ENCODE measurements around the gene POFUT2.

The POFUT2 gene

DNA sequence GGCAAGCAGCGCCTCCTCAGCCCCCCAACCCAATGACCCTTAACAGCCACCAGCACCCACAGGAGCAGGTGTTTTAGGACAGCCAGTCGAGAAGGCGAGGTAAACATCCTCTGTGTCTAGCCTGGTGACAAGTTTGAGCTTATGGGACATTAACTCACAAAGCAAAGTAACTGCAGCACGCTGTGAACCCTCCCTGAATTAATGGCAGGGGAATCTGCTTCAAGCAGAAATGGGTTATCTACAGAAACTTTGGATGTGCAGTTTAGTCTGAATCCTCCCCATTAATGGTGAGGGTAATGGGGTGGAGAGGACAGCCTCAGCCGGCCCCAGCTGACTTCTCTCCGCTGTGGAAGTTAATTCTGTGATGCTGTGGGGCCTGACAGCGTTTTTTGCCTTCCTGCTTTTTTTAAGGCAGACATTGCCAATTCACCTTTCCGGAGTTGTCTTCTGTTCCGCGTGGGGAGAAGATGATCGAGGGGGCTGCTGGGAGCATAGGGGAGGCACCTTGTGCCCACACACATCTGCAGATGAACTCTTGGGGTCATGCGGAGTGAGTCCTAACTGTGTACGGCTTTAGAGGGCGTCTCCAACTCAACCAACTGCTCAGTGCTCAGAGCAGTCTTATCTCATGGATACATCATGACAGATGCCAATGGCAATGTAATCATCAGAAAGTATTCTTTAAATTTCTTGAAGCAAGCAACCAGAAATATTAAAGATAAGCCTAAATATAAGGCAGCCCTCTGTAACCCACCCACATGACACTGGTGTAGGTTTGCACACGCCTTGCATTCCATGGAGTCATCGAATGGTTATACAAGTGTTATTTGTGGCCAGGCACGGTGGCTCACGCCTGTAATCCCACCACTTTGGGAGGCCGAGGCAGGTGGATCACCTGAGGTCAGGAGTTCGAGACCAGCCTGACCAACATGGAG, 41.0 kb downstream of the POFUT2 start:
- no peak for DNase-seq

- no peak for DNase-seq
These were observed 42.8 kb downstream of the POFUT2 start for GRCh38 chr21:45244799-45245340.

GRCh38 chr21:45243603-45244002, 44.1 kb downstream of the POFUT2 start:
- DNase-seq: no peak

DNA sequence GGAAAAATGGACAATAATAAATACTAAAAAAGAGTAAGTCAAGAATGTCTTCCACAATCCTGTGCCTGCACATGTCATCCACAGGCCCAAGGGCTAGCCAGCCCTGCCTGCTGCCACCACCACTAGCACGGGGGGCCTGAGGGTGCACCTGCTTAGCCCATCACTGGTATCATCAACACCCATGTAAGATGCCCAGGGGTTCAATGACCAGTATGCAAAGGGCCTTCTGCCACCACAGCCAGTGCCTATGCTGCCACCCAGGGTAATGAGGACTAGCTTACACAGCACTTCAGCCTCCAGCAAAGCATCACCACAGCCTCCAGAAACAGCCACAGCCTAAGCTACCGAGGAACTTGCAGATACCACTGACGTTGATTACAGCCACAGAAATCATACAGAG, 46.3 kb downstream of the POFUT2 start:
- DNase-seq: no peak

GRCh38 chr21:45237401-45237800, 50.3 kb downstream of the POFUT2 start:
- no peak for DNase-seq

GRCh38 chr21:45236481-45236880, 51.2 kb downstream of the POFUT2 start:
- DNase-seq: no peak

GRCh38 chr21:45235488-45235887, 52.2 kb downstream of the POFUT2 start:
- no peak for DNase-seq

- no peak for DNase-seq
These were observed 52.7 kb downstream of the POFUT2 start for GRCh38 chr21:45234965-45235364.

DNA sequence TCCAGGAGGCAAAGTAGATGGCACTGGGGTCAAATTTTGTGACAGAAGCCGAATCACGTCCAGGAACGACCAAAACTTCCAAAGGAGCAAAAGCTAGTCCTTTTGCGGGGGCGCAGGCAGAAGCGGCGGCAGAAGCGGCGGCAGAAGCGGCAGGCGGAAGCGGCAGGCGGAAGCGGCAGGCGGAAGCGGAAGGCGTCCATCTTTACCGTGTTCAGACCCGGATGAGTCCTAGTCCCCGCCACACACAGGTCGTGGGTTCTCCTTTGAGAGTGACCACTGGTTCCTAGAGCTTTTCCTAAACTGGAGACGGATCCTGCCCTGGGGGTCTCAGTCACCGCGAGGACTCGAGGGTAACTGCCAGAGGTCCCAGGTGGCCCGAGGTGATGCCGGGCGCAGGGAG, 53.6 kb downstream of the POFUT2 start:
- DNase-seq: no peak

DNA sequence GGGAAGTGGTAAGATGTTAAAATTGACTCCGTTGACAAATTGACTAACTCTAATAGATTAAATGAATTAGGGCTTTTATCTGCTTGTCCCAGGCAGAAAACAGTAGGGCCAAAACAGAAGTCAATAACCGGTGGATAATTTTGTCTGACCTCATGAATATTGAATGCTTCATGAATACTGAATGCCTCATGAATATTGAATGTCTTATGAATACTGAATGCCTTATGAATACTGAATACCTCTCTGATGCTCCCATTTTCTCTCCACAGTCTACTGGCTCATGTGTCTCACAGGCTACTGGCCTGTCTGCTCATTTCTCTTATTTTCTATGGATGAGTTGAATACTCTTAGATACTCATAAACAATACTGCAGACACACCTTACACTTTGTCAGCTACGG, 56.0 kb downstream of the POFUT2 start:
- no peak for DNase-seq

GRCh38 chr21:45228656-45229240, 58.9 kb downstream of the POFUT2 start:
- no peak for DNase-seq

DNA sequence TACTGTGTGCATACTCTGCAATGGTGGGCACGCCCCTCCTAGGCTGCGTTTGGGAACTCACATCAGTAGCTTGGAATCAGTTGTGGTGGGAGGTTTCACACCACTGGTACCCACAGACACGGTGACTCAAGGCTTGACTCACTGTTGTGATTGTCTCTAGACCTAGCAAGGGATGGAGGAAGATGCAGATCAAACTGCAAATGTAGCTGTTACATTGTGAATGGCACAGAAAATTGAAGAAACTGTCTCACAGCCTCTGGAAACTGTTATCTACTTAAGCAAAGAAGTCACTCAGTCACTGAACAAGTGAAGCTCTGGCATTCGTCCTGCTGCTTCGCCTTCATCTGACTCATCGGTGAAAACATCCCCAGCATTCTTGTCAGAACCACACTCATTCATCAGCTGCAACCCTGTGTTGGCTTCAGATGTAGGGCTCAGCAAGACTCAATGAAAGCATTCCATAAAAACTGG, 59.5 kb downstream of the POFUT2 start:
- DNase-seq: peak; percentile 99

DNA sequence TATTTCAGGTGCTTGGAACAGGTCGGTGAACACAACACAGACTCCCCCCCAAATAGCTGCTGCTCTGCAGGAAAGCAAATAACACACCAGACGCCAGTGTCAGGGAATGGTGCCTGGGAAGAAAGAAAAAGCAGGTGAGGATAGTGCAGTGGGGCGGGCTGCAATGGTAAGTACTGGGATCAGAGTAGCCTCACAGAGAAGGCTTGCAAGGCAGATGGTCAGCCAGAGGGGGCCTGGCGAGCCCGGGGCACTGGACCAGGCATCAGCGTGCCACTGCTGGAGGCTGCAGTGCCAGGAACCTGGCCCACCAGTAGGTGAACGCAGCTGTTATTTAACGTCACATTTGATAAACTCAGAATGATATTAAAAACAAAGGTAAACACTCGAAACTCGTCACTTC, 60.0 kb downstream of the POFUT2 start:
- no peak for DNase-seq

DNA sequence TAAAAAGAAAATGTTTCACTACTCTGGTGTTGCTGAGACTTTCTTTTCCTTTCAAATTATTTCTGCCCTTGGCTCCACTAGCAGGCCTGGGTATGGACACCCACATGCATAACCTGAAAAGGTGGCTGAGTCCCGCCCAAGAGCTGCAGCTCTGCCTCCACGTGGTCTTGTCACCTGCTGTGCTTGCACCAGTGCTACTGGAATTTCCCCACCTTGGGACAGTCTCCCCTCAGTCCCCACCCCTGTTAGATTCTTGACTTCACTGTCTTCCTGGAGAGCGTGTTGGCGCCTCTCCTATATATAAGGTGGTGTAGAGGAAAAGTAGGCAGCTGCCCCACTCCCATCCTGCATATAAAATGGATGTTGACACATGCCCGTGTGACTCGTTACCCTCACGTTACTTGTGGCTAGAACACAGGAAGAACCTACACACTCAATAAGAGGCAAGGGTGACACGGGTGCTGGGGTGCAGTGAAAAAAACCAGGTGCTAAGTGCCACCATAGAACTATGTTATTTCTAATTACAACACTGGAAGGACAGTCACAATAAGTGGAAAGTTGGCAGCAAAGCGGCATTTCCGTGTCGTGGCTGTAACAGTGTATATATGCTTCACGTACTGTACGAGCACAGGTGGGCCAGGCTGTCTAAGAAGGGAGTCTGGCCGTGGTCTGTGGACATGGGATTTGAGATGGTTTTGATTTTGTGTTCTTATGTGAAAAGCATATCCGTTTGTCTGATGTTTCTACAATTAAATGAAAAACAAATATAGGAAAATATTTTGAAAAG, 61.0 kb downstream of the POFUT2 start:
- DNase-seq: no peak

- no peak for DNase-seq
These were observed 61.9 kb downstream of the POFUT2 start for GRCh38 chr21:45225741-45226327.

- DNase-seq: no peak
These were observed 62.5 kb downstream of the POFUT2 start for GRCh38 chr21:45225041-45225740.

GRCh38 chr21:45224189-45224938, 63.3 kb downstream of the POFUT2 start:
- no peak for DNase-seq

DNA sequence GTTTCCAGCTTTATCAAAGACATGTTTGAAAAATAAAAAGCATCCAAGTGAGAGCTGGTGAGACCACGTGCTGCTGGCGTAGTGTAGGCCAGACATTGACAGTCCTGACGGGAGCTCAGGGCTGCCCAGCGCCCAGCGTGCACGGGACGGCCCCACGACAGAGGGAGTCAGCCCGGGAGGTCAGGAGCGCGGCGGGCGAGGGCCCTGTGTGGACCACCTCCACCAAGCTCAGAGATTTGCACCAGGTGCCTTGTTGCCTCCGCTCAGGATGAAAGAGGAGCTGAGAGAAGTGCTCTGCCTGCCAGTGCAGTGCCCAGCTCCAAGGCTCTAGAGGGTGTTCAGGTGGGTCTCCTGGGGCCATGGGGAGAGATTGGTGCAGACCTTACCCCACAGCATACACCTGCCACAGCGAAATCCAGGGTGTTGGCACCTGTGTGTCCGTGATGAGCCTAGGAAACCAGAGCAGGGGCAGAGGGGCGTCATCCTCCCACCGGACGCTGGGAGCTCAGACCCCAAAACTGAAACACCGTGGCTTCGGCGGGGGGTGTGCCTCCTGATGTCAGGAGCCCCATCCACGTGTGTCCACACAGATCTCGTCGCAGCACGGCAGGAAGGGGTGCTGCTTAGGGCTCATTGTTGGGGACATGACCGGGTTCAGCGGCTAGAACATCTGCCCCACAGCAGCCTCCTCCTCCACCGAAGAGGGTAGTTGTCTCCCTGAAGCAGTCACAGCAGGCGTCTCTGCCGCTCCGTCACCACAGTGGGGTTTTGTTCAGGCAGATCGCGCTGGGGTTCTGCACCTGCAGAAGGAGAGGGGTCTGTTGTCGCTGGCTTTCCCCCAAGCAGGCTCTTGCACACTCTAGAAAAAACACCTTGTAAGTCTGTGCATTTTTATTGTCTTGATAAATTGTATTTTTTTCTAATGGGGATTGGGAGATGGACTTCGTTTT, 64.2 kb downstream of the POFUT2 start:
- no peak for DNase-seq

GRCh38 chr21:45222001-45222400, 65.7 kb downstream of the POFUT2 start:
- no peak for DNase-seq

All from kidney glomerular epithelial cell (primary cell).